ENCODE measurements around the gene GRIK1.

DNA sequence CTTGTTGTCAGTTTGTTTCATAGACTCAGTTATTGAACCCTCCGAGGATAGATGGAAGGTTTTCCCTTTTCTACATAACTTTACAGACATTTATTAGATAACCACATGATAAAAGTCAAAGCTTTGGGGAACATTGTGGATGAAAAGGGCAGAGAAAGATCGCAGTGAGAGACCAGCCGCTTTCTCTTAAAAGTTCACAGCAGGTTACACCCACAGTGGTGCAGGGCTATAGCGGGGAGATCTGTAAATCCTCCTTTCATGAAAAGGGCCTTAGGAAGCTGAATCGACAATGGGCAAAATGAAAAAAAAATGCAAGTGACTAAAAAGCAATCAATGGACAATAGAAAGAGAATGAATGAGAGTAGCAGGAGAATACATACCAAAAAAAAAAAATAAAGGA is 218.6 kb downstream of the GRIK1 start:
- TF ChIP-seq EZH2 (IDR thresholded peaks at IDR 0.05; ENCODE audit: insufficient read depth, poor library complexity, severe bottlenecking) = no peak
- no peak for TF ChIP-seq EZH2phosphoT487 (IDR thresholded peaks at IDR 0.05; ENCODE audit: insufficient read depth, low read depth)
